ENCODE data around the gene GOSR1. TPM values are rescaled to one million over a fixed set of nuclear protein-coding genes. Genes with fewer than 3 reads are reported as not detected.
"Not testable (repeated sequence)": the region's sequence is repeated elsewhere in the genome, so short reads cannot be mapped to it uniquely, and the experiment has no call there.

The GOSR1 gene
- total and polyA plus RNA-seq, 12 donors = 15.4 to 96.0 (median 47.1) TPM

GRCh38 chr17:30519707-30520106, 42.5 kb downstream of the GOSR1 start:
- H3K4me1 ChIP-seq (replicated peaks in 1 of 2) = peaks cover 0 to 19% of the 10 kb centered on the region in 2 donors
- H3K36me3 ChIP-seq (replicated peaks in 1 of 2) = peaks cover 0 to 10% of the 10 kb centered on the region in 2 donors
- 66 to 80% (median 70%) methylated on average over 3 of the region's 3 CpGs for WGBS, 4 donors
- no peaks in the 10 kb centered on the region for H3K9me3 ChIP-seq (replicated peaks in 1 of 3)
- peak overlapping the region in 2 of 5 donors; percentile 46 to 58 for H3K27ac ChIP-seq
- H3K27me3 ChIP-seq = no peaks in the 10 kb centered on the region
- no peak for DNase-seq
- intact Hi-C loops (cut with DNase I) = no loop called here
- TF ChIP-seq CTCF (IDR thresholded peaks at IDR 0.05) (no peak), POLR2A (IDR thresholded peaks at IDR 0.05) (no peak)
- H3K4me3 ChIP-seq = no peak overlapping the region

GRCh38 chr17:30520436-30520835, 43.2 kb downstream of the GOSR1 start:
- Histone ChIP-seq H3K27me3 (no peaks in the 10 kb centered on the region), H3K4me1 (replicated peaks in 1 of 2) (peaks cover 0 to 19% of the 10 kb centered on the region in 2 donors), H3K27ac (peak overlapping the region in 2 of 5 donors; percentile 46 to 58), H3K9me3 (replicated peaks in 1 of 3) (no peaks in the 10 kb centered on the region), H3K4me3 (no peak overlapping the region), H3K36me3 (replicated peaks in 1 of 2) (peaks cover 0 to 10% of the 10 kb centered on the region in 2 donors)
- DNase-seq = peak in 2 of 7 donors; percentile 36 to 38
- no peak for TF ChIP-seq POLR2A (IDR thresholded peaks at IDR 0.05)
- no peak for TF ChIP-seq CTCF (IDR thresholded peaks at IDR 0.05)
- intact Hi-C loops (cut with DNase I) = no loop called here
- 44 to 53% (median 48%) methylated on average over 2 of the region's 2 CpGs for WGBS, 4 donors

- intact Hi-C loops (cut with DNase I) = no loop called here
- no peak overlapping the region for H3K4me3 ChIP-seq
- TF ChIP-seq POLR2A (IDR thresholded peaks at IDR 0.05) = no peak
- TF ChIP-seq CTCF (IDR thresholded peaks at IDR 0.05) = no peak
- peaks cover 0 to 10% of the 10 kb centered on the region in 2 donors for H3K36me3 ChIP-seq (replicated peaks in 1 of 2)
- WGBS, 4 donors = 80 to 100% (median 100%) methylated on average over 1 of the region's 1 CpG
- peak overlapping the region in 2 of 5 donors; percentile 39 to 58 for H3K27ac ChIP-seq
- H3K9me3 ChIP-seq (replicated peaks in 1 of 3) = no peaks in the 10 kb centered on the region
- no peak for DNase-seq
- H3K4me1 ChIP-seq (replicated peaks in 1 of 2) = peaks cover 0 to 19% of the 10 kb centered on the region in 2 donors
- H3K27me3 ChIP-seq = no peaks in the 10 kb centered on the region
These were observed 43.7 kb downstream of the GOSR1 start for GRCh38 chr17:30520882-30521281.

GRCh38 chr17:30521766-30522165, 44.6 kb downstream of the GOSR1 start:
- intact Hi-C loops (cut with DNase I) = no loop called here
- DNase-seq = no peak
- Histone ChIP-seq H3K4me3 (no peak overlapping the region), H3K4me1 (replicated peaks in 1 of 2) (peaks cover 0 to 19% of the 10 kb centered on the region in 2 donors), H3K36me3 (replicated peaks in 1 of 2) (peaks cover 0 to 10% of the 10 kb centered on the region in 2 donors), H3K27ac (no peak overlapping the region), H3K27me3 (no peaks in the 10 kb centered on the region), H3K9me3 (replicated peaks in 1 of 3) (no peaks in the 10 kb centered on the region)
- WGBS, 4 donors = 95 to 99% (median 98%) methylated on average over 7 of the region's 7 CpGs
- TF ChIP-seq POLR2A (IDR thresholded peaks at IDR 0.05) = no peak
- no peak for TF ChIP-seq CTCF (IDR thresholded peaks at IDR 0.05)

GRCh38 chr17:30523236-30523635, 46.0 kb downstream of the GOSR1 start:
- WGBS, 4 donors = 96 to 100% (median 98%) methylated on average over 6 to 31 of the region's 35 CpGs; no CpG with 5 or more reads in 1 of the 4 donors
- H3K9me3 ChIP-seq (replicated peaks in 1 of 3); DNase-seq; intact Hi-C loops (cut with DNase I); H3K4me3 ChIP-seq; H3K27me3 ChIP-seq; H3K27ac ChIP-seq: not testable (repeated sequence)
- Histone ChIP-seq H3K36me3 (replicated peaks in 1 of 2) (peaks cover 0 to 10% of the 10 kb centered on the region in 2 donors), H3K4me1 (replicated peaks in 1 of 2) (peaks cover 0 to 19% of the 10 kb centered on the region in 2 donors)
